Skeletal muscle cell (primary cell): ENCODE measurements around the gene PREX1.

ENCODE experiments used
- DNase-seq: peaks from one replicate; pipeline ENCODE4 v3.0.0-alpha.2; 2010; ENCODE audit warnings: low read depth
- H3K4me3 ChIP-seq: 2 replicates; pipeline ENCODE4 v1.5.1; 2011; ENCODE audit warnings: low read depth, mild to moderate bottlenecking, control low read depth, low read length, moderate library complexity

PREX1 gene

GRCh38 chr20:48592107-48592940 is 235.5 kb downstream of the PREX1 start:
- DNase-seq, result no peak
- no peak overlapping the region for H3K4me3 ChIP-seq

- no peak overlapping the region for H3K4me3 ChIP-seq
- DNase-seq, result no peak
Observed at GRCh38 chr20:48586730-48587129, 241.1 kb downstream of the PREX1 start.

- DNase-seq, result no peak
- H3K4me3 ChIP-seq, result no peak overlapping the region
Observed at GRCh38 chr20:48585061-48585870, 242.5 kb downstream of the PREX1 start.

GRCh38 chr20:48584391-48585060 is 243.3 kb downstream of the PREX1 start:
- no peak for DNase-seq
- H3K4me3 ChIP-seq, result no peak overlapping the region

GRCh38 chr20:48583801-48584200 is 244.0 kb downstream of the PREX1 start:
- H3K4me3 ChIP-seq, result no peak overlapping the region
- DNase-seq, result no peak

GRCh38 chr20:48583171-48583570 is 244.6 kb downstream of the PREX1 start:
- no peak for DNase-seq
- H3K4me3 ChIP-seq, result no peak overlapping the region

- DNase-seq, result no peak
- H3K4me3 ChIP-seq, result no peak overlapping the region
Observed at GRCh38 chr20:48582673-48582985, 245.2 kb downstream of the PREX1 start.

GRCh38 chr20:48581167-48581566 is 246.6 kb downstream of the PREX1 start:
- no peak for DNase-seq

GRCh38 chr20:48578397-48579098 is 249.3 kb downstream of the PREX1 start:
- H3K4me3 ChIP-seq, result no peak overlapping the region
- DNase-seq, result no peak

More at GRCh38 chr20:48581167-48581566, 246.6 kb downstream of the PREX1 start:
- no peak overlapping the region for H3K4me3 ChIP-seq

GRCh38 chr20:48577557-48577956 is 250.2 kb downstream of the PREX1 start:
- no peak overlapping the region for H3K4me3 ChIP-seq
- DNase-seq, result no peak

- H3K4me3 ChIP-seq, result no peak overlapping the region
- no peak for DNase-seq
Observed at GRCh38 chr20:48574383-48574782, 253.4 kb downstream of the PREX1 start.
